Stromal cell of bone marrow (primary cell): Measurements from ENCODE around the gene CFAP46.

ENCODE experiments used
- DNase-seq: peaks from one replicate; pipeline ENCODE4 v3.0.0-alpha.2; 2012; ENCODE audit warnings: low read depth

CFAP46 gene

DNA sequence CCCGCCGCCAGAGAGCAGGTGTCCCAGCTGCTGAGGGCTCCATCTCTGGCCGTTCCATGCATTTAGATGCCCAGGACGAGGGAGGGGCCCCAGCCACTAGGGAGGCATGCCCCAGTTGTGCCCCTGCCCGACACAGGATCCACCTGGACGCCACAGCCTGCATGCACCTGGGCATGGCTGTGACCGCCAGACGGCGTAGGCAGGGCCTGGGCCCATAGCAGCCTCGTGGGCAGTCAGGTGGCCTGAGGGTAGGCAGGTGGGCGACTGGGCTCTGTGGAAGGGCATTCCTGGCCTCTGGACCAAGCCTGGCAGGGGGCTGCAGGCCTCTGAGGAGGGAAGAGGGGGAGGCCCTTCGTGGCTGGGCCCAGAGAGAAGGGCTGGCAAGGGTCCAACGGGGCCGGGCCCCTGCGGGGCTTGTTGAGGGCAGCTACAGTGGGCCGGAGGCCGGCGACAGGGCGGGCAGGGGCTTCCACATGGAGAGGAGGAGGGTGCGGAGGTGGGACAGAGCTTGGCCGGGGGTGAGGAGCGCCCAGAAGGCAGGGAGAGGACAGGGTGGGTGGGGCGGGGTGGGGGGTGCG lies 80.4 kb downstream of the CFAP46 start:
- DNase-seq: no peak

DNA sequence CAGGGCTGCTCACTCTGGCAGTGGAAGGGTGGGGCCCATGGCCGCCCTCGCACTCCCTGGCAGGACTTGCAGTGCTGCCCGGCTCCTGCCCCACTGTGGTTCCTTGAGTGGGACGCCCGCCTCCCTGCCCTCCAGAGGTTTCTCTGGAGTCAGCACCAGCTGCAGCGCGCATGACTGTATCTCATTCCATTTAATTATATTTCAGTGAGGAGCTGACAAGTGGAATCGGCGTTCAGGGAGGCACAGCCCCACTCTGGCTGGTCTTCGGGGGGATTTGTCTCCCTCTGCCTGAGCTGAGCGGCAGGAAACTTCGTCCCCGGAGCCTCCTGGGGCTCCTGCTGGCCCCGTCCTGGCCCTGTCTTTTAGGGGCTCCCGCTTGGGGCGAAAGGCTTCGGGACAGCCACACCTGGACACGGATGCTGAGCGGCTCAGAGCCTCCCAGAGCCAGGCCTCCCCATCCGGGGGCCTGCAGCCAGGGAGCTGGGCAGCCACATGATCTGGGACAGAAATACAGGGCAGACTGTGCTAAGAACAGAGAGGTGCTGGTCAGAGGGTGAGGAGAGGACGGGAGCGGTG lies 81.2 kb downstream of the CFAP46 start:
- no peak for DNase-seq

DNA sequence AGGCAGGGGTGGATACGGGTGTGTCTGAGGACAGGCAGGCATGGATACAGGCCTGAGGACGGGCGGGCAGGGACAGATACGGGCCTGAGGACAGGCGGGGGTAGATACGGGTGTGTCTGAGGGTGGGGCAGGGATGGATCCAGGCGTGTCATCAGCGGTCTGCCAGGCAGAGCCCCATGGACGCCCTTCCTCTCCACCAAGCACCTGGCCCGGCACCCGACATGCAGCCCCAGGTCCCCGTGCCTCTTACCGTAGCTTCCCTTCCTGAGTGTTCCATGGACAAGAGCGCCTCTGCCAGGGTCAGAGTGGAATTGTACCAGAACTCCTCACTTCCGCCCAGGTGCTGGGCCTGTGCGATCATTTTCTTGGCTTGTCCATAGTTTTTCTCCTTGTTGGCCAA lies 81.8 kb downstream of the CFAP46 start:
- DNase-seq: no peak

DNA sequence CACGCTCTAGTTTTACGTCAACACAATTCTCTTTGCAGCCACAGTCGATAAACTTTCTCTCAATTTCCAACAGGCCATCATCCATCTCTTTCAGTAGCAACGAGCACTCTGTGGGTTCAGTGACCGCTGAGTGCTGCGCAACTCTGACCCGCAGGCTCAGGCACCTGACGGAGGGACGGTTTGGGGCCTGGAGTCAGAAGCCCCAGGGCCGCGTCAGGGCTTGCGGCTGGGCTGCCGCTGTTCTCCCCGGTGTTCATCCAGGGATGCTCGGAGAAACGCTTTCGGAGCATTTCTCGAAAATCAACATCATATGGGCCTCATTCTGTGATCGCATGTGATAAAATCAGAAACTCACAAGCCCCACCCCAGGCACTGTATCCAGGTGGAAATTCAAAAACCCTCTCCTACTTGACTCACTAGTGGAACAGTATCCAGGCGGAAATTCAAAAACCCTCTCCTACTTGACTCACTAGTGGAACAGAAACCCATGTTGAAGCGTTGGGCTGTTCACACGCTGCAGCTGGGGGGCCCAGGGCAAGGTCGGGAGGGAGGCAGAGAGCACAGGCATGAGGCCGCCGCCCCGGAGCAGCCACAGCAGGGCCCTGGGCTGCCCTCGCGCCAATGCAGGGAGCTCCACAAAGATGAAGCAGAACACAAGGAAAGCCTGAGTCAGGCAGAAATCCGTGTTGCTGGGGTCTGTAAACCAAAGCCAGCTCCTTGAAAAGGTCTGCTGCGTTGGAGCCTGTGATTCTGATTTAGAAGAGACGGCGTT lies 83.1 kb downstream of the CFAP46 start:
- DNase-seq: no peak

DNA sequence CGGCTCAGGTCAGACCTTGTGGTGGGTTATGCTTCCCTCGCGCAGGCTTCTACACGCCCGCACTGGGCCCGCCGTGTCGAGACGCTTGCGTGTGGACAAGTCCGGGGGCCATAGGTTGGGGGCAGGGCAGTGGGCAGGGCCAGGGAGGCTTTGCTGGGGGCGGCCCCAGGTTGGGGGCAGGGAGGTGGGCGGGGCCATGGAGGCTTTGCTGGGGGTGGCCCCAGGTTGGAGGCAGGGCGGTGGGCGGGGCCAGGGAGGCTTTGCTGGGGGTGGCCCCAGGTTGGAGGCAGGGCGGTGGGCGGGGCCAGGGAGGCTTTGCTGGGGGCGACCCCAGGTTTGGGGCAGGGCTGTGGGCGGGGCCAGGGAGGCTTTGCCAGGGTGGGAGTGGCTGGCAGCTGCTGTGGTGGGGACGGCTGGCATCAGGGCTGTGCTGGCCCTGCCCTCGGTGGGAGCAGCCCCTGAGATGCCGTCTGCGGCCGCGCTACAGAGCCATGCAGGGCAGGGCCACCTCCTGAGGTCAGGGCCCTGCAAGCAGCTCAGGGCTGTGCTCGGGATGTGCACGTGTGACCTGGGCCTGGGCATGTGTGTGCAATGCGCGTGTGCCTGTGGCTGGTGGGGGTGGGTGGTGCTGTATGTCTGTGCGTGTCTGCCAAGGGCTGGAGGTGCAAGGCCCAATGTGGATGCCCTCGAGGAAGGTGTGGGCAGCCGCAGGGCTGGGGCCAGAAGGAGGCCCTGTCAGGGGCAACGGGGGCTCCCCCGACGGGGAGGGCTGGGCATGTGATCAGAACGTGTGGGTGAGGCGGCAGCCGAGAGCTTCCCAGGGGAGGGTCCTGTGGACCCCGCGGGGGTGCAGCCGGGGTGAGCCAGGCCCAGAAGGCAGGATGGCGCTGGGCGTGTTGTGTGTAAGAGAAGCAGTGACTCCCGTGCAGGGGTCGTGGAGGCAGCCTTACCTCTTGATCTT lies 84.0 kb downstream of the CFAP46 start:
- no peak for DNase-seq

DNA sequence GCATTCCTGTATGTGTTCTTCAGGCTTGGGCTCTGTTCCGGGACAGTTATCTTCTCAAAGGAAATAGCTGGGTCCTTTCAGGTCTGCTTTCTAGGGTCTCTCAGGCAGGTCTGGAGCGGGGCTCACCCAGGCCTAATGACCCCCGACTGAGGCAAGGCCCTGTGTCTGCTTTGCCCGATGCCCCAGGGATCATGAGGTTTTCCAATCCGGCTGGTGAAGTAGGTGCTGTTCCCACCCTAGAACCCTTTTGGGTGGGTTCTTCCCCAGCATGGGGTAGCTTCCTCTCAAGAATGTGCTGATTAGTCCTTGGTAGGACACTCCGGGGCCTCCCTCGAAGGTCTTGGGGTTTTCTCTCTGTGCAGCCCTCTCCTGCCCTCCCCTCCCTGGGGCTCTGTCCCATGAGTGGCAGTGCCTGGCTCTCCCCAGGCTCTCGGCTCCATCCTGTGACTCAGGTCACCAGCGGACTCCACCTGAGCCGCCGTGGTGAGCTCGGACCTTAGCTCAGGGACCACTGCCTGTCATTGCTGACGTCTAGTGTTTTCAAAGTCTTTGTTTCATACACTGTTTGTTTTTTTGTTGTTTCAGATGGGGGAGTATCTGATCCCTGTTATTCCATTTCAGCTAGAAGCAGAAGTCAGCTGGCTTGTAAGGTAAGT lies 85.4 kb downstream of the CFAP46 start:
- DNase-seq: no peak

DNA sequence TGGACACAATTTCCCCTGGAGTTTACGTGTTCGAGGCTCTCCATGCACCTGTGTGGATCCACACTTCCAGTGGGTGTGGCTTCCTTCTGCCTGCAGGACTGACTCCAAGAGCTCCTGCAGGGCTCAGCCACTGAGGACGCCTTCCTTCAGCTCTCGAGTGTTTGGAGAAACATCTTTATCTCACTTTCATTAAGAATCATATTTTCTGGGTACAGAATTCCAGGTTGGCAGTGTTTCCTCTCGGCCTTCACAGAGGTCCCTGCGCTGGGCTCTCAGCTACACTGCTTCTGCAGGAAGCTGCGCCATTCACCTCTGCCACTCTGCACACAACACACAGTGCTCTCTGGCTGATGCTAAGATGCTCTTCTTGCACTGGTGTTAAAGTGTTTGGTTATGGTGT lies 86.5 kb downstream of the CFAP46 start:
- no peak for DNase-seq

DNA sequence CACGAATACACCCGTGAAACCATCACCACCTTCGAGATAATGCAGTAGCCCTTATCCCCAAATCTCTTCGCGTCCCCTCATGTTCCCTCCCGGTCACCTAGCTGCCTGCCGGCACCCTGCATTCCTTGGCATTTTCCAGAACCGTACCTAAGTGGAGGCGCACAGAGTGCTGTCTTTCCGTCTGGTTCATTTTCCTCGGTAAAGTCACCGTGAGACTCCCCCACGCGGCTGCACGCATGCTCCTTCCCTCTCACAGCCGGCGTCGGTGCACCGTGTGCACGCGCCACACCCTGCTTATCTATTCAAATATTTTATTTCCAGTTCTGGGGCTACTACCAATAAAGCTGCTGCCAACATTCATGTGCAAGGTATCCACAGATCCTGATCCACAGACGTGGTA lies 90.9 kb downstream of the CFAP46 start:
- DNase-seq: no peak

DNA sequence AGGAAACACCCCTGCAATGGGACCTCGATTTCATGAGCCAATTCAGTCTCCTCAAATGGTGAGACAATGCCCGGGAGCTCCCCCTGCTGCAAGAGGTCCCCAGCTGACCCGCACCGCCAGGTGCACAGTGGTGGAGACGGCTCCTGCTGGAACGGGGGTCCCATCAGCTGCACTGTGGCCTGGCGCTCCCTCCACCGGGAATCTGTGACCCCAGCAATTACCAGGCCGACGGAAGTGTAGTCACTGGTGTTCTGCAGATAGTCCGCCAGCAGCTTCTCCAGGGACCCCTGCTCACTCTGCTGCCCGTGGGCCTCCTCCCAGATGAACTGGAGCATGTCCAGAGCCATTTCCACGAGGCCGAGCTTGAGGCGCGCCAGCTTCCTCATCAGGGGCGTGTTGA lies 91.5 kb downstream of the CFAP46 start:
- DNase-seq: no peak

DNA sequence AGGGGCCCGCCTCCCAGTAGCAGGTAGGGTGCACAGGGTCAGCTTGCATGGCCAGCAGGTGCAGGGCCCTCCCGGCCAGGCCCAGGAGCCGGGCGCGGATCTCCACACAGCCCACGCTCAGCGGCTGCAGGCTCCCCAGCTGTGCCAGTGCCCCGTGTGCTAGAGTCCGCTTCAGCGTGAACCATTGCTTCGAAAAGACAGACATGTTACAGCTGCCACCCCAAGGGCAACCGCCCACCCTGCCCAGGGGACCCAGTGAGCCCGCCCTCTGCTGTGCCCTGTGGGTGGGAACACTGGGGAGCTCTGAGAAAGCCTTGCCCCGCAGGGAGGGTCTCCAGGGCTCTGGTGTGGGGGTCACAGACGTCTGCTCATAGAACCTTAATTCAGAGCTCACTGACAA lies 92.1 kb downstream of the CFAP46 start:
- DNase-seq: no peak

DNA sequence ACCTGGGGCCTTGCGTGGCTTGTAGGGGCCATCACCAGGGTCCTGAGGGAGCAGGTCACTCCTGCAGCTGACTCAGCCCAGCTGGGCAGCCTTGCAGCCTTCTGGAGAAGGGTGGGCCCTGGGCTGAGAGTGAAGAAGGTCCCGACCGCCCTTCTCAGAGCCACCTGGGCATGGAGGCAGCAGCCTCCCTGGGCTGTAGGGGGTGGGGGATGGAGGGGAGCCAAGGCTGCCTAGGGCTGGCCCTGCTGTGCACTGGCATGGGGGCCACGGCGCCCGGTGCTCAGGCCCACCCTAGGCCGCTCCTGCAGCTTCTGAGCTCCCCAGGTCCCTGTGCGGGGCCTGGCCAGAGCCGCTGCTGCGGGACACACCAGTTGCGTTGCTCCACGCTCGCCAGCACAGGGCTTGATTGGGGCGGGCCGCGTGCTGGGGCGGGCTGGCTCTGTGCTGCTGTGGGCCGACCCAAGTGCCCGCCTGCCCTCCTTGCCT lies 92.8 kb downstream of the CFAP46 start:
- no peak for DNase-seq

DNA sequence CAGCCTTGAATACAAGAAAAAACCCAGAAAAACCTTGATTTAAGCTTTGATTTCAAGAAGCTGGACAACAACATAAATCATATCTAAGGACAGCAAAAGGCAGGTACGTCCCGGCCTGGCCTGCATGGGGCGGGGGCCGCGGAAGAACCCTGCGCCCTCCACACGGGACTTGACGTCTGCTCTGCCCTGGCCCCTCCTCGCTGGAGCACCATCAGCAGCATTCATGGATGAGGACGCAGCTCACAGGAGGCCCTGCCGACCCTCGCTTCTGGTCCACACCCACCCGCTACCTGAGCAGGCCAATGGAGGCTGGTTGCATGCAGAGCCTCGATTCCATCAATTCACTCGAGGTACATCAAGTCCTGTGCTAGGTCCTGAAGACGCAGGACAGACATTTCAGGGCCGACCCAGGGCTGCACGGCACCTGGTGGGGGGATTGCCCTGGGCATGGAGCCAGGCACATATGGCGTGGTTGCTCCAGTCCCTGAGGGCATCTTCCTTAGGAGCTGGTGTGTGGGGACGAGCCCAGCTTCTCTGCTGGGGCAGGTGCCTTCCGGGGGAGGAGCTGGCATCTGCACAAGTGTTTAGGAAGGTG lies 93.3 kb downstream of the CFAP46 start:
- no peak for DNase-seq

DNA sequence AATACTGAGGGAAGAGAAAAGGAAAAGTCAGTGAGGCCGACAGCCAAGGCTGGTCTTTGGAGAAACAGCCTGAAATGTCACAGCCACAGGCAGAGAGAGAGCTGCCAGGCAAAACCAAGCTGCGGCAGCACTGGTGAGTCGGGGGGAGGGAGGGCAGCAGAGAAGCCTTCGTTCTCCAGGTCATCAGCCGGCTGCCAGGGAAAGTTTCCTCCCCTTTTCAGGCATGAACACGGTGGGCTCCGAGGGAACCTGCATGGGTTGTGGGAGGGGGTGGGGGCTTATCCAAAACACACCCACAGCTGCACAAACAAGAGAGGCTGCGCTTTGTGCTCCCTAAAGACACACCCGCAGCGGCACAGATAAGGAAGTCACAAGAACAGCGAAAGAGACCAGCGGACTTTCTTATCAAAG lies 94.1 kb downstream of the CFAP46 start:
- DNase-seq: no peak

DNA sequence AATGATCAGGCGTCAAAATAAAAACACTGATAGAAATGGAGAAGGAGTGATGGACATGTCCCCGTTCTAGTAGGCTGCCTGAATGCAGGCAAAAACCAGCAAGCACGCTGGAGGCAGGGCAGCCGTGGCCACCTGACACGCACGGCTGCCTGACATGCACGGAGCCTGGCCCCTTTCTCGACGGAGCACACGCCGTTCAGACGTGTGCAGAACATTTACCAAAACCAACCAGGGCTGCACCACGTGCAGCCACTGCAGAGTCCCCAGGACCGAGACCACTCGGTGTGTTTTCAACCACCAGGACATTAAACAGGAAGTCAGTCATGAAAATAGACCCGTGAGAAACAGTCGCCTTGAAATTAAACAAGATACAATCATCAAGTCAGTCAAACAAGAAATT lies 94.5 kb downstream of the CFAP46 start:
- no peak for DNase-seq

DNA sequence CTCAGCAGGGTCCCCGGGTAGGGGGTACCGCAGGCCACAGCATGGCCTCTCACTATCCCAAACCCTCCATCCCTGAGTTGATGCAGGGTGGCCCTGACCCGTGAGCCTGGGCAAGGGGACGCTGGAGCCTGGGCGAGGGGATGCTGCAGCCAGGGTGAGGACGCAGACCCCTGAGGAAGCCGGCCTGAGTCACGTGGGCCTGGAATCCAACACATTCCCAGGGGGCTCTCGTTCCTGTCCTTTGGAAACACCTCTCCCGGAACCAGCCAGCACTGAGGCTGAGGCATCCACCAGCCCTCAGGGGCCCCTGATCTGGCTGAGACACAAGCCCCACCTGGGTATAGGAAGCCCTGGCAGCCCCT lies 95.0 kb downstream of the CFAP46 start:
- DNase-seq: no peak

DNA sequence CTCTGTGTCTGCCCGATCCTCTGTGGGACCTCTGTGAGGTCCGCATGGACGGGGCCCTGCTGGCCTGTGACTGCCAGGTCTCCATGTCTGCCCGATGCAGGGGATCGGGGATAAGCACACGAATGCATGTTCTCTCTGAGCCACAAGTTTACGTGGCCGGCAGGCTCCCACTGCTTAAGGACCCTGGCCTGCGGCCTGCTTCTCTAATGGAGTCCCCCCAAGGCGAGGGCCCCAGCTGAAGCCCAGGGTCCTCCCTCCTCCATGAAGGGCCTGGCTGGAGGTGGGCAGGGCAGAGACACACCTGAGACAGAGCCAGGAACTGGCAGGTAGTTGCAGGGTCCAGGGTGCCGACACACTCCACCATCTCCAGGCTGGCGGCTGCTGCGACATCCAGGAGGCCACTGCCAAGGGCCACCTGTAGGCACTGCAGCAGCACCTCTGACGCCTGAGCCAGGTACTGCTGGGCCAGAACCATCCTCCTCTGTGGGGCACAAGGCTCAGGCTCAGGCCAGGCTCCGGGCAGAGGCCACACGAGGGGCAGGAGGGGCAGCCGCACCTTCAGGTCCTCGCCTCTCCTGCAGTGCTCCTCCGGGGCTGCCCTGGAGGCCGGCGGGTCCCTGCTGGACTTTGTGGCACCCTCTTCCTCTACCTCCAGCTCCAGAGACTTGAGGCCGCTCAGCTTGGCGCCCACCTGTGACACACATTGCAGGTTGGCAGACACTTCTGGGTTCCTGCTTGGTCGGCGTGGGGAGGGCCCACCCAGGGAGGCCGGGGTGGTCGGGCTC lies 95.5 kb downstream of the CFAP46 start:
- no peak for DNase-seq

DNA sequence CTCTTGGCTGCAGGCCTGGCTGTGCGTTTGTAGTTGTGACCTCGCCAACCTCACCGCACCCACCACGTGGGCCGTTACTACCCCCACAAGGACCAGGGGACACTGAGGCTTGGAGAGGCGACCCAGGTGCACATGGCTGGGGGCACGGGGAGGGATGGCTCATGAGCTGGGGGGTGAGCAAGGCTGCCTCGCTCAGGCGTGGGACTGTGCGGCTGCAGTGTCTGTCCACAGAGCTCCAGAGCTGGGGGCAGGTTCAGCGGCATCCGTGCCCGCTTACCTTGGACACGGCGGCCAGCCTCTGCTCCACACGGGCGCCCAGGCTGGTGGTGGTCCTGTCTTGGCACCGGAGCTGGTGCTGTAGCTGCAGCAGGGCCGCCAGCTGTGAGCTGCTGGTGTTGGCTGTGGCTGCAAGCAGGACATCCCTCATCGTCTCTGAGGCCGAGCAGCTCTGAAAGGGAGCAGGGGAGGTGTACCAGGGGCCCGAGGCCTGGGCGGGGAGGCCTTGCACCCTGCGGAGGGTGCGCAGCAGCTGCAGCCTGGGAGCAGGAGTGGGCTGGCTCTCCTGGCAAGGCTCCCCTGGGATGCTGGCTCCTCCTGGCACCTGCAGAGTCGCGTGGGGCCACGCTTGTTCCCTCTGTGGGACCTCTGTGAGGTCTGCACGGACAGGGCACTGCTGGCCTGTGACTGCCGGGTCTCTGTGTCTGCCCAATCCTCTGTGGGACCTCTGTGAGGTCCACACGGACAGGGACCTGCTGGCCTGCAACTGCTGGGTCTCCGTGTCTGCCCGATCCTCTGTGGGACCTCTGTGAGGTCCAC lies 96.4 kb downstream of the CFAP46 start:
- DNase-seq: no peak

DNA sequence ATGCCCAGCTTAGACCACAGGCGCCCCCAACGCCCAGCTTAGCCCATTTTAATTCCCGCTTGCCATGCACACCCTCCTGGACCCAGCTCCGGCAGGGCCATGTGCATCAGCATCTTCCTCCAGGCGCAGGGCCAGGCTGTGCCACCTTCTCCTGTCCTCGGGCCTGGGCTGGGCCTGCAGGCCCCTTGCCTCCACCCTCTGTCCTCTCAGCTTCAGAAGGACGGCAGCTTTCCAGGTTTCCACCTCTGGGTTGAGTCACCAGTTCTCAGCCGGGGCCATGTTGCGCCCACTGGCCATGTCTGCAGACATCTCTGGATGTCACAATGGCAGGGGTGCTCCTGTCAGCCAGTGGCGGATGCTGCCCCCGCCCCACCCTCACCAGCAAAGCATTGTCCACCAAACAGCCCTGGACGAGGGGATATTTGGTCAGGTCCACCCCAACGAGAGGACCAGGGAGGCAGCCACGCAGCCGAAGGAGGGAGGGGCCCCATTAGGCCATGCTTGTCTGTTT lies 97.3 kb downstream of the CFAP46 start:
- no peak for DNase-seq

DNA sequence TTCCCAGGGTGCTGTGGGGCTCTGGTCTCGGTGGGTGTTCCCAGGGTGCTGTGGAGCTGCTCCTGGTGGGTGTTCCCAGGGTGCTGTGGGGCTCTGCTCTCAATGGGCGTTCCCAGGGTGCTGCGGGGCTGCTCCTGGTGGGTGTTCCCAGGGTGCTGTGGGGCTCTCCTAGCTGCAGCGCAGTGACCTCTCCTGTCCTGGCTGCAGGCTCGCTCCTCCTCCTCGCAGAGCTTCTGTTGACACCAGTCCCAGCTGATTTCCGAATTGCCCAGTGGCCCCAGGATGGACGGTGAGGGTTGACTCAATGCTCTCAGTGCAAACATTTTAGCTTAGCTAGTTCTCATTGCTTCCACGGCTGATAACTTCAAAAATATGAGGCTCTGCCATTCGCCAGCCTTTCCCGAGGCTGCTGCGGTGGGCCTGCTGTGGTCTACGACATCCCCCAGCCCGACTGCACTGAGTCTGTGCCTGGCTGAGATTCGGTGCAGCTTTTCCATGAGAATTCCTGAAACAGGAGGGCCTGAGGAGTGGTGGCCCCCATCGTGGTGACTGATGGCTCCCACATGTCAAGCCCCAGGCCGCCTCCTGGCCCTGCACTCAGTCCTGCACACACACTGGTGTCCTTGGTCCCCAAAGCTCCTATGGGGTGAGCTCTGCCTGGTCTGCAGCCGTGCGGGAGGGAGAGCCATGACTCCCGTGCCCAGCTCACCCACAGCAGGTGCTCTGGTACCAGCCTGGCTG lies 98.1 kb downstream of the CFAP46 start:
- DNase-seq: no peak
